Thymus (tissue), 11 donors: ENCODE measurements around the gene KRTAP10-3. TPM values are rescaled to one million over a fixed set of nuclear protein-coding genes. Genes with fewer than 3 reads are reported as not detected.
"Not testable (repeated sequence)": the region's sequence is repeated elsewhere in the genome, so short reads cannot be mapped to it uniquely, and the experiment has no call there.

Experiments
- DNase-seq, 9 donors: peaks; one replicate each; pipeline ENCODE4 v3.0.0-alpha.2; 2013; ENCODE audit warnings: low spot score in 9 of 9, low read depth in 6 of 9, missing footprints in 1 of 9
- H3K27ac ChIP-seq, 2 donors: one replicate each; pipeline ENCODE4 v1.5.1; 2013; ENCODE audit warnings: control low read depth in 1 of 2, low read depth in 1 of 2, low read length in 1 of 2, mild to moderate bottlenecking in 1 of 2, moderate library complexity in 1 of 2
- H3K27me3 ChIP-seq, 2 donors: one replicate each; pipeline ENCODE4 v1.5.1; 2013; ENCODE audit warnings: low read length in 1 of 2; ENCODE audit not compliant: control insufficient read depth in 2 of 2, insufficient read depth in 1 of 2
- H3K36me3 ChIP-seq, 2 donors: one replicate each; pipeline ENCODE4 v1.5.1; 2013; ENCODE audit warnings: low read length in 1 of 2, mild to moderate bottlenecking in 1 of 2, moderate library complexity in 1 of 2; ENCODE audit not compliant: control insufficient read depth in 2 of 2, insufficient read depth in 2 of 2
- H3K4me1 ChIP-seq, 2 donors: one replicate each; pipeline ENCODE4 v1.5.1; 2013; ENCODE audit warnings: low read length in 2 of 2; ENCODE audit not compliant: control insufficient read depth in 2 of 2, insufficient read depth in 2 of 2
- H3K4me3 ChIP-seq, 2 donors: one replicate each; pipeline ENCODE4 v1.5.1; 2013; ENCODE audit warnings: low read length in 2 of 2, control low read depth in 1 of 2, mild to moderate bottlenecking in 1 of 2
- H3K9me3 ChIP-seq, 2 donors: one replicate each; pipeline ENCODE4 v1.5.1; 2013; ENCODE audit warnings: low read length in 1 of 2, mild to moderate bottlenecking in 1 of 2; ENCODE audit not compliant: control insufficient read depth in 2 of 2, insufficient read depth in 1 of 2
- WGBS: extraction: QIAGEN DNeasy Blood & Tissue Kit; methylation state at CpG from one replicate; pipeline ENCODE4 v1.1.7; 2013; 5-methylcytosine and 5-hydroxymethylcytosine counted together
- polyA plus RNA-seq: library from polyadenylated mRNA; stranded (reverse); fragments of 200-250 nt; gene quantifications from one replicate; pipeline ENCODE4 v1.2.3, GENCODE V29; 2013
- total RNA-seq: library from RNA; stranded (reverse); fragments of 120-200 nt; gene quantifications from one replicate; pipeline ENCODE4 v1.2.4, GENCODE V29; 2013
- donor health status: healthy.

Gene KRTAP10-3
- total and polyA plus RNA-seq, 2 donors = not detected

GRCh38 chr21:44573630-44574456 is 15.2 kb upstream of the KRTAP10-3 start, which contains the start of gene KRTAP10-4:
Gene KRTAP10-4 (plus strand): TSS chr21:44573729. CDS start chr21:44573759, 30 bp downstream.
- not testable (repeated sequence) for H3K36me3 ChIP-seq

DNA sequence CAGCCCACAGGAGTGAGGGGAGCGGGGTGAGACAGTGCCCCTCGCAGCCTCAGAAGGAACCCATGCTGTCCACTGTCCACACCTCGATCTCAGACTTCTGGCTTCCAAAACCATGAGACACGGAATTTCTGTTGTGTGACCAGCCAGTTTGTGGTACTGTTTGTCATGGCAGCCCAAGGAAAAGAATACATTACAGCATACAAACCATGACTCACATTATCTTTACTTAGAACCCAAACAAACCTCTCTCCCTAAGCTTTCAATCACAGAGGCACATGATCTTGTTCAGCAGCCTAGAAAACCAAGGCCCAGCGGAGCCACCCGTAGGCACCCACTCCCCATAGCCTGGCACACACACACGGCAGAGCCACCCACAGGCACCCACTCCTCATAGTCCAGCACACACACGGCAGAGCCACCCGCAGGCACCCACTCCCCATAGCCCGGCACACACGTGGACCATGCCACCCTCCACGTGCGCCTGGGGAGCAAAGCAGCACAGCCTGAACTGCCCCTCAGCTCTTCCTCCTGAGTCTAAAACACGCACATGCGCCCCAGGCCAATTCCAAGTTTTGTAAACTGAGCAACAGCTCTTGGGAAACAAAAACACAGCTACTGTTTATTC is 14.5 kb upstream of the KRTAP10-3 start:
- 89% methylated on average over 15 of the region's 15 CpGs for WGBS
- Histone ChIP-seq H3K27ac (no peak overlapping the region), H3K36me3 (no peaks in the 10 kb centered on the region), H3K4me3 (no peak overlapping the region), H3K9me3 (peaks cover 1 to 14% of the 10 kb centered on the region in 2 donors), H3K27me3 (peaks cover 0 to 4% of the 10 kb centered on the region in 2 donors), H3K4me1 (no peaks in the 10 kb centered on the region)
- DNase-seq = no peak

More at GRCh38 chr21:44573630-44574456, 15.2 kb upstream of the KRTAP10-3 start, which contains the start of gene KRTAP10-4:
- H3K27ac ChIP-seq, H3K4me1 ChIP-seq, H3K27me3 ChIP-seq, DNase-seq, H3K4me3 ChIP-seq: not testable (repeated sequence)
- 82% methylated on average over 22 of the region's 25 CpGs for WGBS
- peaks cover 1 to 17% of the 10 kb centered on the region in 2 donors for H3K9me3 ChIP-seq

DNA sequence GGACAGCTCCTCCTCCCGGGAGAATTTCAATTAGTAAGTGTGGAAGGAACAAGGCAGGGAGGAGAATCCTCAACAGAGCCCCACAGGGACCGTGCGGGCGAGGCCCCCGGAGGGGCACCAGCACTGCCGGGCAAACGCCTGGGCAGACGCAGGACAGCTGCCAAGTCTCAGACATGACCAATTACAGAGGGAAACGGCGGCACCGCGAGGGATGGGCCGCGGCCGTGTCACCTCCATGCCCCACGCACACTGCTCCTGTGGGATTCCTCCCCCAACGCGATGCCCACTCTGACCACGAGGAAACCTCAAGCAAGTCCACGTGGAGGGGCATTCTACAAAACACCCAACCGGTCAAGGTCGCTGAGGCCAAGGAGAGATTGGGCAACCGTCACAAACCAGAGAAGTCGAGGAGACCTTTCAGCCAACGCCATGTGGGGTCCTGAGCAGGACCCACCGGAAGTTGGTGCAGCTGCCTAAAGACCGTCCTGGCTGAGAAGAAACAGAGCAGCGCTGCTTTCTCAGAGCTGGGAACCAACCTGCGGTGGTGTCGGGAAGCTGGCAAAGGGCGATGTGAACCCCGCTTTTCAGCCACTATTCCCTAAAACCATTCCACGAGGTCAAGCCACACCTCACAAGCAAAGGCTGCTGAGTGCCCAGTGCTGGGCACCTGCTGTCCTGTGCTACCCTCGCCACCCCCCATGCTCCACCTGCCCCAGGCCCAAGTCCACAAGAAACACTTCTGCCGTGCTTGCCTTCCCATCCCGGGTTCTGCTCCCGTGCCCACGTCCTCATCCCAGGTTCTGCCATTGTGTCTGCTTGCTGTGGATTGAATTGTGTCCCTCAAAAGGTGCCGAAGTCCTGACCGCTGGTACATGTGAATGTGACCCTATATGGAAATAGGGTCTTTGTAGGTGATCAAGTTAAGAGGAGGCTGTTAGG is 13.5 kb upstream of the KRTAP10-3 start:
- DNase-seq = no peak
- WGBS = 92% methylated on average over 40 of the region's 40 CpGs
- H3K36me3 ChIP-seq = no peaks in the 10 kb centered on the region
- H3K4me1 ChIP-seq = no peaks in the 10 kb centered on the region
- H3K9me3 ChIP-seq = peaks cover 1 to 14% of the 10 kb centered on the region in 2 donors
- peaks cover 0 to 4% of the 10 kb centered on the region in 2 donors for H3K27me3 ChIP-seq
- H3K4me3 ChIP-seq = no peak overlapping the region
- H3K27ac ChIP-seq = no peak overlapping the region

GRCh38 chr21:44571296-44571695 is 12.7 kb upstream of the KRTAP10-3 start:
- Histone ChIP-seq H3K27ac (no peak overlapping the region), H3K9me3 (peaks cover 0 to 14% of the 10 kb centered on the region in 2 donors), H3K4me1 (no peaks in the 10 kb centered on the region), H3K36me3 (no peaks in the 10 kb centered on the region), H3K4me3 (no peak overlapping the region), H3K27me3 (peaks cover 0 to 4% of the 10 kb centered on the region in 2 donors)
- WGBS = 85% methylated on average over 4 of the region's 4 CpGs
- DNase-seq = no peak

DNA sequence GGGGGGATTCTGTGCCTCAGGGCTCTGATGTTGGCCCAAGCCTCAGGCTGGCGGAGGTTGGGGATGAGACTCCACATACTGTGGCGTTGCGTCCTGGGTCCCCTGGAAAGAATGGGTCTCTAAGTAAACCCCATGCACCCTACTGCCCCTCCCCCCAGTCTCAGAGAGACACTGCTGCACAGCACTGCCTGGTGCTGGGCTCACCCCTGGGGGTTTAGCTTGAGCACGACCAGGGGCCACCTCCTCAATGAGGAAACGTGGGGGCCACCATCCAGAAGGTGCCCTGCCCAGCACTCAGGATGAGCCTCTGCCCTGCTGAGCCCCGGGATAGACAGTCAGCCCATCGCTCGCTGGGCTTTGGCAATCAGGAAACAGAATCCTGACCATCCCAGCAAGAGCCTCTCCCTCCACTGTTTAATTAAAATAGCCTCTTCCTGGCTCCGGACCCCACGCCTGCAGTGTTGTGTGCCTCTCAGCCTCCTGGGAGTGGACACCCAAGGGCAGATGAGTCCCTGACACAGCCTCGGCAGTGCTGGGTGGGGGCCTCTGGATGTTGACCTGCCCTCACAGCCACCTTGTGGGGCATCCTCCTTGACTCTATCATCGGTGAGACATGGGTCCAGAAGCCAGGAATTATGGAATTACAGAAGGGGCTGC is 11.4 kb upstream of the KRTAP10-3 start:
- Histone ChIP-seq H3K4me3 (no peak overlapping the region), H3K27ac (no peak overlapping the region), H3K27me3 (peaks cover 0 to 2% of the 10 kb centered on the region in 2 donors), H3K9me3 (peaks cover 0 to 14% of the 10 kb centered on the region in 2 donors), H3K36me3 (no peaks in the 10 kb centered on the region), H3K4me1 (no peaks in the 10 kb centered on the region)
- 91% methylated on average over 12 of the region's 12 CpGs for WGBS
- DNase-seq = no peak

DNA sequence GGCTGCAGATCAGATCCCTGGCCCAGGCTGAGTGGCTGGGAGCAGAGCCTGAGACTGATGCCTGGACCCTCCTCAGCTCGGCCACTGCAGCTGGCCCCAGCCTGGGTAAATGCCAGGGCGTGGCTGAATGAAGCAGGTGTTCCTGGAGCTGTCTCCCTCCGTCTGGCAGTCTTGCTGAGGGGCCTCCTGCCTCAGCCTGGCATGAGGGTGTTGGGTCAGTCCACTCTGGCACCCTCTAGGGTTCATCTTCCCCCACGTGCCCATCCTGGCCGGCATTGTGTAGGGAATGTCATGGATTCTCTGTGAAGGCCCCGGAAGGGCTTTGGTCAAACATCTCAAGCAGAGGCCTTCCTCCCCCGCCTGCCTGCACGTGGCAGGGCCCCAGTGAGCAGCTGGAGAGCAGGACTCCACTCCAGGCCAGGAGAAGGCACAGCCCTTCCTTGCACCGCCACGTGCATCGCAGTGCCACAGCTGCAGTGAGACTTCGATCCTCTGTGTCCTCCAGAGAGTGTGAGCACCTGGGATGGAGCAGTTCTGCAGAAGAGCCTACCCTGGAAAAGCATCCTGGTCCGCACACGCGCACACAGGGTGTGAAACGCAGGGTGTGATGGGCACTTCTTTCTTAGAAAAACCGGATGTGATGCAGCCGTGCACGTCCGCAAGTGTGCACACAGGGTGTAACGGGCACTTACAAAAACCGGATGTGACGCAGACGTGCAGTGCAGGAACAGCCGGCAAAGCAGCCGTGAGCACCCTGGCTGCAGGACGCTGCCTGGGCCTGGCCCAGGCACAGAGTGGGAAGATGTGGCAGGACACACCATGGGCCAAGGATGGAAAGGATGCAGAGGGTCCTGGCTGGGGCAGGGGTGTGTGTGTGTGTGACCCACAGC is 10.3 kb upstream of the KRTAP10-3 start:
- Histone ChIP-seq H3K4me3 (no peak overlapping the region), H3K27ac (no peak overlapping the region), H3K9me3 (peaks cover 0 to 14% of the 10 kb centered on the region in 2 donors), H3K27me3 (no peaks in the 10 kb centered on the region), H3K36me3 (no peaks in the 10 kb centered on the region), H3K4me1 (no peaks in the 10 kb centered on the region)
- DNase-seq = no peak
- WGBS = 85% methylated on average over 27 of the region's 27 CpGs

DNA sequence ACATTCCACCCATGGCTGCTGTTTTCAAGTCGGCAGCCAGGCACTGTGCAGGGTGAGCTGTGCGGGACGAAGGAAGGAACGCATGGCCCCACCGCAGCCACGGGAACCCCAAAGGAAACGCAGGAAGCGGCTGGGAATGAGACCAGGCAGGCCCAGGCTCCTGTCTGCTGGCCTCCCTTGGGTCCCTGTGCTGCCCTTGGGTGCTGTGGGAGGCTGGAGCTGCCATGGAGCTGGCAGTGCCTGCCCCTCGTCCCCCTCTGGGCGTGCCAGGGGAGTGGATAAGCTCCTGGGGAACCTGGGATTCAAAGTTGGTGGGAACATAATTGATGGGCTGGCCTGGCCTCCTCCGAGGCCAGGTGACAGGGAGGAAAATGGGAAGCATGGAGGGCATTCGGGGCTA is 9.7 kb upstream of the KRTAP10-3 start:
- H3K9me3 ChIP-seq = peaks cover 0 to 14% of the 10 kb centered on the region in 2 donors
- no peaks in the 10 kb centered on the region for H3K27me3 ChIP-seq
- no peak overlapping the region for H3K4me3 ChIP-seq
- WGBS = 80% methylated on average over 12 of the region's 12 CpGs
- no peaks in the 10 kb centered on the region for H3K36me3 ChIP-seq
- no peak for DNase-seq
- H3K27ac ChIP-seq = no peak overlapping the region
- H3K4me1 ChIP-seq = no peaks in the 10 kb centered on the region
